Neuronal stem cell (in vitro differentiated cells): ENCODE measurements around the gene PHTF2.

Experiments
- DNase-seq: peaks from one replicate; pipeline ENCODE4 v3.0.0-alpha.2; 2013; ENCODE audit warnings: low spot score
- H2AFZ ChIP-seq: one replicate; pipeline ENCODE4 v1.6.1; 2013; ENCODE audit warnings: mild to moderate bottlenecking, low read length, inconsistent platforms
- H2AK5ac ChIP-seq: 2 replicates; pipeline ENCODE4 v1.6.1; 2013; ENCODE audit warnings: low read depth, mild to moderate bottlenecking, inconsistent platforms, low read length, moderate library complexity, mixed read lengths
- H2BK120ac ChIP-seq: 2 replicates; pipeline ENCODE4 v1.6.1; 2013; ENCODE audit warnings: low read depth, mild to moderate bottlenecking, inconsistent platforms, low read length, moderate library complexity, mixed read lengths
- H2BK12ac ChIP-seq: one replicate; pipeline ENCODE4 v1.6.1; 2013; ENCODE audit warnings: low read length, inconsistent platforms
- H2BK15ac ChIP-seq: 2 replicates; pipeline ENCODE4 v1.6.1; 2013; ENCODE audit warnings: mild to moderate bottlenecking, low read length, inconsistent platforms, mixed read lengths
- H2BK5ac ChIP-seq: one replicate; pipeline ENCODE4 v1.6.1; 2013; ENCODE audit warnings: inconsistent platforms, mild to moderate bottlenecking, low read length, moderate library complexity
- H3K14ac ChIP-seq: one replicate; pipeline ENCODE4 v1.6.1; 2013; ENCODE audit warnings: low read length, inconsistent platforms
- H3K18ac ChIP-seq: 2 replicates; pipeline ENCODE4 v1.6.1; 2013; ENCODE audit warnings: low read length, inconsistent platforms
- H3K23ac ChIP-seq: 2 replicates; pipeline ENCODE4 v1.6.1; 2013; ENCODE audit warnings: low read depth, mild to moderate bottlenecking, mixed read lengths, low read length, inconsistent platforms; ENCODE audit not compliant: poor library complexity
- H3K27ac ChIP-seq: replicated peaks from 3 replicates; pipeline ENCODE4 v1.5.1; 2013; ENCODE audit warnings: low read length, inconsistent platforms
- H3K27me3 ChIP-seq, 3 experiments: 2 replicates each; pipeline ENCODE4 v1.6.1; 2013; ENCODE audit warnings: low read length in 3 of 3, mild to moderate bottlenecking in 2 of 3, inconsistent platforms in 1 of 3, low read depth in 1 of 3, mixed read lengths in 1 of 3, moderate library complexity in 1 of 3; ENCODE audit not compliant: control insufficient read depth in 3 of 3, insufficient read depth in 3 of 3
- H3K36me3 ChIP-seq, 2 donors: replicated peaks in 1 of 2; 2 replicates each; pipeline ENCODE4 v1.6.1; 2013; ENCODE audit warnings: low read length in 2 of 2; ENCODE audit not compliant: control insufficient read depth in 2 of 2, insufficient read depth in 2 of 2
- H3K4ac ChIP-seq: 2 replicates; pipeline ENCODE4 v1.6.1; 2013; ENCODE audit warnings: inconsistent platforms, mild to moderate bottlenecking, low read length, moderate library complexity
- H3K4me1 ChIP-seq, 2 donors: 1 replicate in 1 of 2; 2 replicates in 1 of 2; pipeline ENCODE4 v1.6.1; 2013; ENCODE audit warnings: low read length in 2 of 2, low read depth in 1 of 2; ENCODE audit not compliant: control insufficient read depth in 2 of 2, insufficient read depth in 1 of 2
- H3K4me2 ChIP-seq: one replicate; pipeline ENCODE4 v1.6.1; 2013; ENCODE audit warnings: mild to moderate bottlenecking, low read length, inconsistent platforms; ENCODE audit not compliant: insufficient read depth, poor library complexity, severe bottlenecking
- H3K4me3 ChIP-seq, 2 donors: 2 replicates each; pipeline ENCODE4 v1.5.1; 2013; ENCODE audit warnings: low read length in 2 of 2, mild to moderate bottlenecking in 2 of 2, inconsistent platforms in 1 of 2, moderate library complexity in 1 of 2
- H3K79me1 ChIP-seq: one replicate; pipeline ENCODE4 v1.6.1; 2013; ENCODE audit warnings: low read depth, mild to moderate bottlenecking, inconsistent platforms, low read length, moderate library complexity
- H3K9ac ChIP-seq: one replicate; pipeline ENCODE4 v1.6.1; 2013; ENCODE audit warnings: mild to moderate bottlenecking, low read depth, low read length, inconsistent platforms; ENCODE audit not compliant: poor library complexity
- H3K9me3 ChIP-seq, 2 donors: replicated peaks in 1 of 2; 2 replicates each; pipeline versions ENCODE3 to v1.6.1; 2013; ENCODE audit warnings: low read length in 2 of 2, mild to moderate bottlenecking in 2 of 2, inconsistent platforms in 1 of 2, low read depth in 1 of 2, mixed read lengths in 1 of 2, moderate library complexity in 1 of 2; ENCODE audit not compliant: control insufficient read depth in 2 of 2, insufficient read depth in 1 of 2
- H4K8ac ChIP-seq: one replicate; pipeline ENCODE4 v1.6.1; 2013; ENCODE audit warnings: low read depth, mild to moderate bottlenecking, inconsistent platforms, low read length, moderate library complexity
- H4K91ac ChIP-seq: one replicate; pipeline ENCODE4 v1.6.1; 2013; ENCODE audit warnings: low read length, low read depth, mild to moderate bottlenecking, inconsistent platforms; ENCODE audit not compliant: poor library complexity
- WGBS, 2 donors: extraction: QIAGEN DNeasy Blood & Tissue Kit; methylation state at CpG; one replicate each; pipeline ENCODE4 v1.1.7; 2013; ENCODE audit warnings: missing lambda C conversion rate in 2 of 2, mixed read lengths in 1 of 2; ENCODE audit not compliant: insufficient read length in 2 of 2, insufficient replicate concordance in 1 of 2; ENCODE audit errors: extremely low coverage in 2 of 2; 5-methylcytosine and 5-hydroxymethylcytosine counted together

Gene PHTF2

DNA sequence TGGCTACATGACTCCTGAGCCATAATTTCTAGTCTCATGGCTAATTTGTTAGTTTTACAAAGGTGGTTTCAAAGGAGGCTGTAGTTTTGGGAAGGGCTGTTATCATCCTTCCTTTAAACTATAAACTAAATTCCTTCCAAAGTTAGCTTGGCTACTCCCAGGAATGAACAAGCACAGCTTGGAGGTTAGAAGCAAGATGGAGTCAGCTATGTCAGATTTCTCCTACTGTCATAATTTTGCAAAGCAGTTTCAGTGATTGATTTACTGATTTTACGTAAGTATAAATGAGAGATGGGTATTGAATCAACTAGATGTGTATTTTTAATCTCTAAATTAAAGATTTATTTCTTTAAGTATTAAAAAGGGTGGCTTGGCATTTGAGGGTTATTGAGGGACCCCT, 79.9 kb downstream of the PHTF2 start:
- H3K23ac ChIP-seq = no peak overlapping the region
- H2BK15ac ChIP-seq = no peak overlapping the region
- no peak overlapping the region for H4K8ac ChIP-seq
- no peak overlapping the region for H4K91ac ChIP-seq
- H2AK5ac ChIP-seq = no peak overlapping the region
- no peak overlapping the region for H3K4me3 ChIP-seq
- H3K18ac ChIP-seq = no peak overlapping the region
- H3K9me3 ChIP-seq = no peaks in the 10 kb centered on the region
- no peak for DNase-seq
- H2AFZ ChIP-seq = no peak overlapping the region
- no peak overlapping the region for H3K4ac ChIP-seq
- no peak overlapping the region for H3K27ac ChIP-seq
- no peak overlapping the region for H3K14ac ChIP-seq
- H3K4me2 ChIP-seq = no peak overlapping the region
- no peaks in the 10 kb centered on the region for H3K79me1 ChIP-seq
- H3K27me3 ChIP-seq = no peaks in the 10 kb centered on the region
- no peaks in the 10 kb centered on the region for H3K36me3 ChIP-seq
- H2BK12ac ChIP-seq = no peak overlapping the region
- H3K4me1 ChIP-seq = peaks cover 0 to 2% of the 10 kb centered on the region in 2 donors
- no peak overlapping the region for H2BK120ac ChIP-seq
- WGBS, 2 donors = no CpG with 5 or more reads among the region's 1 CpG
- H2BK5ac ChIP-seq = no peak overlapping the region
- H3K9ac ChIP-seq = no peak overlapping the region

DNA sequence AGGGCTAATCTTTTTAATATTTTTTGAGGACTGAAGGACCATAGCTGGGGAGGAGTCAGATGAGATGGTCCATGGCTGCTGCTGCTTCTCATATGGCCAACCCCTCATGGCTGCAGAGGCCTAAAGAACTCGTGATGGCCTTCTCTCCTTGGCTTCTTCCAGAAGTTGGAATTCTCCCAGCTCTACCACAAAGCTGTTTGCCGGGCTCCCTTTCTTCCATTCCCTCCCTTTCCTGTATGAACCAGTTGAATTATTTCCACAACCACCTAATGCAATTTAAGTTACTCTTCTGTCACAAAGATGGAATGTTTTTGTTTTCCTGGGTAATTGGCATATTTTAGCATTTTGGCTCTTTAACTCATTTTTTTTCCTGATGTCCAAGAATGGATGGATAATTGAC, 80.7 kb downstream of the PHTF2 start:
- Histone ChIP-seq H2BK120ac (no peak overlapping the region), H3K9ac (no peak overlapping the region), H3K14ac (no peak overlapping the region), H3K79me1 (no peaks in the 10 kb centered on the region), H3K9me3 (no peaks in the 10 kb centered on the region), H3K4me2 (no peak overlapping the region), H2BK15ac (no peak overlapping the region), H3K18ac (no peak overlapping the region), H4K91ac (no peak overlapping the region), H3K23ac (no peak overlapping the region), H2BK12ac (no peak overlapping the region), H3K4me3 (no peak overlapping the region), H3K27ac (no peak overlapping the region), H3K4ac (no peak overlapping the region), H2BK5ac (no peak overlapping the region), H3K36me3 (no peaks in the 10 kb centered on the region), H2AK5ac (no peak overlapping the region), H3K4me1 (peaks cover 0 to 2% of the 10 kb centered on the region in 2 donors), H3K27me3 (no peaks in the 10 kb centered on the region), H2AFZ (no peak overlapping the region), H4K8ac (no peak overlapping the region)
- DNase-seq = no peak
- no CpG with 5 or more reads among the region's 2 CpGs for WGBS, 2 donors

DNA sequence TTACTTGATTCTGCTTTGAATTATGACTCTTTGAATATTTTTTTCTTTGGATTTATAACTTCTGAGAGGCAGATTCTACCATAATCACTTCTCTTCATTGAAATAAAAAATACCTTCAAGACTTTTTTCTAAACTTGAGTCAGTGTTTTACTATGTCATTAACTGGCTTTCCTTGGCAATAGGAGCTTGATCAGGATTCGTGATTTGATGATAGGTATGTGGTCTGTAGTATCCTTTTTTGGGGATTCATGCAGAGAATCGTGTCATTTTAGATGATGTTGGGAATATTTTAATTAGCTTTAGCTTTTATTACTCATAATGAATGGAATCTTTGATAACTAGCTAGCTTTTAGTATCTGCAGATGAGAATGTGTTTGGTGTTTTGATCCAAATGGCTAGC, 83.3 kb downstream of the PHTF2 start:
- no peak for DNase-seq
- H3K18ac ChIP-seq = no peak overlapping the region
- H4K8ac ChIP-seq = no peak overlapping the region
- H2BK15ac ChIP-seq = no peak overlapping the region
- H3K9ac ChIP-seq = no peak overlapping the region
- no peak overlapping the region for H2BK5ac ChIP-seq
- H2AK5ac ChIP-seq = no peak overlapping the region
- no peaks in the 10 kb centered on the region for H3K27me3 ChIP-seq
- H3K79me1 ChIP-seq = no peaks in the 10 kb centered on the region
- no peaks in the 10 kb centered on the region for H3K9me3 ChIP-seq
- no peak overlapping the region for H3K27ac ChIP-seq
- H3K4me3 ChIP-seq = no peak overlapping the region
- no peak overlapping the region for H3K14ac ChIP-seq
- H4K91ac ChIP-seq = no peak overlapping the region
- H3K23ac ChIP-seq = no peak overlapping the region
- no peak overlapping the region for H2BK120ac ChIP-seq
- no peak overlapping the region for H3K4me2 ChIP-seq
- no peak overlapping the region for H2AFZ ChIP-seq
- H3K4ac ChIP-seq = no peak overlapping the region
- no CpG with 5 or more reads among the region's 2 CpGs for WGBS, 2 donors
- H3K4me1 ChIP-seq = peaks cover 0 to 2% of the 10 kb centered on the region in 2 donors
- H3K36me3 ChIP-seq = no peaks in the 10 kb centered on the region
- H2BK12ac ChIP-seq = no peak overlapping the region

DNA sequence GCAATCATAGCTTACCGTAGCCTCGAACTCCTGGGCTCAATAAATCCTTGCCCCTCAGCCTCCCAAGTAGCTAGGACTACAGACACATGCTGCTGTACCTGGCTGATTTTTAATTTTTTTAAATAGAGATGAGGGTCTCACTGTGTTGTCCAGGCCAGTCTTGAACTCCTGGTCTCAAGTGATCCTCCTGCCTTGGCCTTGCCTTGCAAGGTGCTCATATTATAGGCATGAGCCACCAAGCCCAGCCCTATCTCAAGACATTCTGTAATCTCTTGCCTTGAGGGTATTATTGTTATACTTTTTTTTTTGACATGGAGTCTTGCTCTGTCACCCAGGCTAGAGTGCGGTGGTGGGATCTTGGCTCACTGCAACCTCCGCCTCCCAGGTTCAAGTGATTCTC, 86.6 kb downstream of the PHTF2 start:
- no CpG with 5 or more reads among the region's 4 CpGs for WGBS, 2 donors
- no peak overlapping the region for H3K9ac ChIP-seq
- H4K8ac ChIP-seq = no peak overlapping the region
- no peak for DNase-seq
- H3K4me1 ChIP-seq = peaks cover 2 to 4% of the 10 kb centered on the region in 2 donors
- H2AK5ac ChIP-seq = no peak overlapping the region
- H3K36me3 ChIP-seq = no peaks in the 10 kb centered on the region
- no peak overlapping the region for H2AFZ ChIP-seq
- no peak overlapping the region for H3K4me2 ChIP-seq
- no peak overlapping the region for H3K18ac ChIP-seq
- H3K4me3 ChIP-seq = no peak overlapping the region
- H2BK120ac ChIP-seq = no peak overlapping the region
- H2BK5ac ChIP-seq = no peak overlapping the region
- no peaks in the 10 kb centered on the region for H3K9me3 ChIP-seq
- H4K91ac ChIP-seq = no peak overlapping the region
- H3K79me1 ChIP-seq = peaks cover 1% of the 10 kb centered on the region
- H2BK12ac ChIP-seq = no peak overlapping the region
- H3K27ac ChIP-seq = no peak overlapping the region
- H3K14ac ChIP-seq = no peak overlapping the region
- H3K4ac ChIP-seq = no peak overlapping the region
- no peak overlapping the region for H3K23ac ChIP-seq
- no peaks in the 10 kb centered on the region for H3K27me3 ChIP-seq
- no peak overlapping the region for H2BK15ac ChIP-seq
